Smooth muscle cell (in vitro differentiated cells): ENCODE results near the gene CHST10. TPM values are rescaled to one million over a fixed set of nuclear protein-coding genes. Genes with fewer than 3 reads are reported as not detected.

Experiments used
- DNase-seq: peaks from one replicate; lab custom pipeline; 2025; ENCODE audit not compliant: unreplicated experiment; lab: John Stamatoyannopoulos, UW
- H2AFZ ChIP-seq: fragments of 200-600 bp; sonication (generic); 2 replicates; pipeline ENCODE4 v1.6.0; 2016; ENCODE audit warnings: antibody characterized with exemption, low read depth, mild to moderate bottlenecking
- H3F3A ChIP-seq: fragments of 200-600 bp; sonication (generic); 2 replicates; pipeline ENCODE4 v1.6.0; 2017; ENCODE audit warnings: antibody characterized with exemption, low read depth
- H3K27ac ChIP-seq: fragments of 200-600 bp; sonication (generic); 2 replicates; pipeline ENCODE4 v1.5.1; 2016; ENCODE audit warnings: low read depth, mild to moderate bottlenecking
- H3K27me3 ChIP-seq: fragments of 200-600 bp; sonication (generic); 2 replicates; pipeline ENCODE4 v1.6.1; 2016; ENCODE audit warnings: low read depth, mild to moderate bottlenecking
- H3K36me3 ChIP-seq: fragments of 200-600 bp; sonication (generic); 2 replicates; pipeline ENCODE4 v1.5.1; 2016; ENCODE audit warnings: low read depth
- H3K4me1 ChIP-seq: fragments of 200-600 bp; sonication (generic); 2 replicates; pipeline ENCODE4 v1.5.1; 2016; ENCODE audit warnings: low read depth
- H3K4me2 ChIP-seq: fragments of 200-600 bp; sonication (generic); 2 replicates; pipeline ENCODE4 v1.6.0; 2016; ENCODE audit warnings: mild to moderate bottlenecking
- H3K4me3 ChIP-seq: fragments of 200-600 bp; sonication (generic); 2 replicates; pipeline ENCODE4 v1.5.1; 2016; ENCODE audit warnings: mild to moderate bottlenecking
- H3K79me2 ChIP-seq: fragments of 200-600 bp; sonication (generic); 2 replicates; pipeline ENCODE4 v1.6.0; 2016; ENCODE audit warnings: low read depth, mild to moderate bottlenecking
- H3K9ac ChIP-seq: fragments of 200-600 bp; sonication (generic); 2 replicates; pipeline ENCODE4 v1.6.0; 2016; ENCODE audit warnings: low read depth
- H3K9me3 ChIP-seq: fragments of 200-600 bp; sonication (generic); replicated peaks from 2 replicates; pipeline ENCODE4 v1.5.1; 2016; ENCODE audit warnings: low read depth
- H4K20me1 ChIP-seq: fragments of 200-600 bp; sonication (generic); 2 replicates; pipeline ENCODE4 v1.6.0; 2016; ENCODE audit warnings: low read depth
- WGBS: methylation state at CpG from one replicate; pipeline ENCODE4 v1.1.7; 2016; ENCODE audit warnings: low lambda C conversion rate; 5-methylcytosine and 5-hydroxymethylcytosine counted together
- polyA plus RNA-seq: library from polyadenylated mRNA; unstranded; fragments of >200 nt; fragmentation: Nextera tagmentation; extraction: Ambion mirVana; gene quantifications from 2 replicates; pipeline ENCODE4 v1.2.1, GENCODE V29; 2016
- total RNA-seq: library from RNA; depleted of rRNA; stranded (reverse); fragments of >200 nt; gene quantifications from 2 replicates; pipeline ENCODE4 v1.2.3, GENCODE V29; 2014
- TF ChIP-seq, protein P1 (sequence below): fragments of 200-600 bp; sonication (generic); IDR thresholded peaks from 2 replicates; pipeline ENCODE4 v1.5.1; 2017; ENCODE audit warnings: borderline replicate concordance, mild to moderate bottlenecking, antibody characterized with exemption; ENCODE audit not compliant: insufficient read depth, poor library complexity, severe bottlenecking

The CHST10 gene
- total and polyA plus RNA-seq, 2 experiments from 2014 or later: 8.9 to 9.5 TPM

DNA sequence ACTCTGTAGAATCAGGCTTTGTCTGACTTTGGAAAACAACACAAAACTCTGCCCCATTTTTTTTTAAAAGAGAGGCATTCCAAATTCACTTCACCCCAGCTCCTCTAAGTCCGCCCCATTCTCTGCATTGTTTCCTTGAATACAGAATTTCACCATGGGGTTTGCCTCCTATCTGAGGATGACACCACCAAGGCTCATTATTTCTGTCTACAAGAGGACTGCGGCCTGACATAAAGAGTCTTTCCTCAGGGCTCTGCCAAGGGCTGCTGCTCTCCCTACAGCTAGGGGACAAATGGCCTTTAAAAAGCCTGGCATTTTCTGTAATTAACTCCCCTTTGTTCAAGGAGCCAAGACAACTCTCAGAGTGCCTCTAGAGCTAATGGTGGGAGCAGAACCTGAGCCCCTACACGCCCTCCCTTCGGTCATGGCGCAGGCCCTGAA lies 4.6 kb downstream of the CHST10 start:
- Histone ChIP-seq H3K9ac (no peak overlapping the region), H3F3A (no peaks in the 10 kb centered on the region), H2AFZ (no peak overlapping the region), H4K20me1 (no peaks in the 10 kb centered on the region), H3K79me2 (peaks cover 17% of the 10 kb centered on the region), H3K27me3 (no peaks in the 10 kb centered on the region), H3K4me1 (peaks cover 22% of the 10 kb centered on the region), H3K9me3 (no peaks in the 10 kb centered on the region), H3K36me3 (no peaks in the 10 kb centered on the region), H3K4me3 (no peak overlapping the region), H3K27ac (no peak overlapping the region), H3K4me2 (no peak overlapping the region)
- no peak for DNase-seq
- TF ChIP-seq, protein P1, sequence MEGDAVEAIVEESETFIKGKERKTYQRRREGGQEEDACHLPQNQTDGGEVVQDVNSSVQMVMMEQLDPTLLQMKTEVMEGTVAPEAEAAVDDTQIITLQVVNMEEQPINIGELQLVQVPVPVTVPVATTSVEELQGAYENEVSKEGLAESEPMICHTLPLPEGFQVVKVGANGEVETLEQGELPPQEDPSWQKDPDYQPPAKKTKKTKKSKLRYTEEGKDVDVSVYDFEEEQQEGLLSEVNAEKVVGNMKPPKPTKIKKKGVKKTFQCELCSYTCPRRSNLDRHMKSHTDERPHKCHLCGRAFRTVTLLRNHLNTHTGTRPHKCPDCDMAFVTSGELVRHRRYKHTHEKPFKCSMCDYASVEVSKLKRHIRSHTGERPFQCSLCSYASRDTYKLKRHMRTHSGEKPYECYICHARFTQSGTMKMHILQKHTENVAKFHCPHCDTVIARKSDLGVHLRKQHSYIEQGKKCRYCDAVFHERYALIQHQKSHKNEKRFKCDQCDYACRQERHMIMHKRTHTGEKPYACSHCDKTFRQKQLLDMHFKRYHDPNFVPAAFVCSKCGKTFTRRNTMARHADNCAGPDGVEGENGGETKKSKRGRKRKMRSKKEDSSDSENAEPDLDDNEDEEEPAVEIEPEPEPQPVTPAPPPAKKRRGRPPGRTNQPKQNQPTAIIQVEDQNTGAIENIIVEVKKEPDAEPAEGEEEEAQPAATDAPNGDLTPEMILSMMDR: no peak
- WGBS: 92% methylated on average over 5 of the region's 5 CpGs

DNA sequence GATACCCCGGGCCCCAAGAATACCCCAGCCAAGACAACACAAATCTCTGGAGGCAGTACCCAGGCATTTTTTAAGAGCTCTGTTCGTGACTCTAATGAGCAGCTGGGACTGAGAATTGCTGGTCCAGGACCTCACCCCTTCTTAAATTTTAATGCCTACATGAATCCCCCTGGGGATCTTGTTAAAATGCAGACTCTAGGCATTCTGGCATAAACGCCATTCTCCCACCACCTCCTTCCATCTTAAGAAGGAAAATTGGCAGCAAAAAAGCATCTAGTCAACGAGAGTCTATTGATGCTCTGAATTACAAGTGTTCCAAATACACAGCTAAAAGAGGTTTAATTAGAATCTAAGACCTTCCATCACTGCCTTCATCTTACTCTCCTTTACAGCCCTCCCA lies 5.0 kb downstream of the CHST10 start:
- H3K36me3 ChIP-seq: no peaks in the 10 kb centered on the region
- no peak for DNase-seq
- H3K27ac ChIP-seq: no peak overlapping the region
- no peaks in the 10 kb centered on the region for H3F3A ChIP-seq
- H3K4me2 ChIP-seq: no peak overlapping the region
- no peak overlapping the region for H3K4me3 ChIP-seq
- H4K20me1 ChIP-seq: no peaks in the 10 kb centered on the region
- TF ChIP-seq, protein P1: no peak
- H2AFZ ChIP-seq: no peak overlapping the region
- no peaks in the 10 kb centered on the region for H3K27me3 ChIP-seq
- no peaks in the 10 kb centered on the region for H3K9me3 ChIP-seq
- 93% methylated on average over 4 of the region's 4 CpGs for WGBS
- H3K79me2 ChIP-seq: peaks cover 17% of the 10 kb centered on the region
- no peak overlapping the region for H3K9ac ChIP-seq
- H3K4me1 ChIP-seq: peaks cover 20% of the 10 kb centered on the region

DNA sequence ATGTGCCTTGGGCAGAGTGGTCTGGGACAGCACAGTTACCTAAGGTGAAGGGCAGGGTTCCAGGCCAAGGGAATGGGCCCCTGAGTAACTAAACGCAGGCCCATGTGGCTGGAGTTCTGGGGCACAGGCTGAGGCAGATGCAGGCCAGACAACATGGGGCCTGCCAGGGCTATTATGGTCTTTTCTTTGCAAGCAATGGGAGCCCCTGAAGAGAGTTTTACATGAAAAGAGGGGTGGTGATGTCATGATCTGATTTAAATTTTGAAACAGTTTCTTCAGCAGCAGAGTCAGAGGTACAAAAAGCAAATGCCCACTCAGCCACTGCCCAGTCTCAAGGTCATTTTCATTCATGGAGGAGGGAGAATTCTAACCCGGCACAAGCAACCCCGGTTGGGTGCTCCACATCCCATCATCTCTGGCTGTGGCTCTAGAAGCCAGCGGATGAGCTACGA lies 5.6 kb downstream of the CHST10 start:
- Histone ChIP-seq H3K4me3 (no peak overlapping the region), H3K36me3 (no peaks in the 10 kb centered on the region), H3K9me3 (no peaks in the 10 kb centered on the region), H3K27me3 (no peaks in the 10 kb centered on the region), H4K20me1 (no peaks in the 10 kb centered on the region), H3K4me1 (peaks cover 20% of the 10 kb centered on the region), H3K27ac (no peak overlapping the region), H3K4me2 (no peak overlapping the region), H3F3A (no peaks in the 10 kb centered on the region), H3K9ac (no peak overlapping the region), H2AFZ (no peak overlapping the region), H3K79me2 (peaks cover 17% of the 10 kb centered on the region)
- TF ChIP-seq, protein P1: no peak
- whole genome bisulfite sequencing: 93% methylated on average over 5 of the region's 5 CpGs
- no peak for DNase-seq

DNA sequence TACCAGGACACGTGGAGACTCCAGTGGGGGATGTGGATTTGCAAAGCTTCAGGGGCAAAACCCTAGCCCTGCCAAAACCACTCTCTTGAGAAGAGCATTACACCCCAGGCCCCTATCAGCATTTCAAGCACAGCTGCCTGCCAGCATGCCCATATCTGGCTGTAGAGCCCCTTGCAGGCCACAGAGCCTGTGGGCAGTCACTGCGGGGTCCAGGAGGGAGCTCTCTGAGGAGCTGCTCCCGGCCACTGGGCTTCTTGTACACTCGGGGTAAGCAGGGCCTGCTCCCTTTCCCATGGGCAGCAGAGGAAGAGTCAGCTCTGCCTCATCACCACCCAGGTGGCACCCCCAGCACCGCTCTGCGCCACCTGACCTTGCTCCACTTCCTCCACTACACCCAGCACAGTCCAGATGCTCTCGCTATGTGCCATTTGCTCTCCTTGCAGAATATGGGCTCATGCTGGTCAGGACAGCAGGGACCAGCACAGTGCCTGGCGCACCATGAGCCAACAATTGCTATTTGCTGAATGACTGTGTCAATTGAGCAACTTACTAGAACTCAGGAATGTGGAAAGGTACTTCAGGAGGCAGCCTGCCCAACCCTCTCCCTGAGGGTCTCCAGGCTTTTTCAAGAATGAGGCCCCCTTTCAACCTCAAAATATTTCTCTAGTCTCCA lies 7.4 kb downstream of the CHST10 start:
- no peaks in the 10 kb centered on the region for H3K9me3 ChIP-seq
- no peaks in the 10 kb centered on the region for H3K27me3 ChIP-seq
- H3K27ac ChIP-seq: no peak overlapping the region
- 97% methylated on average over 8 of the region's 8 CpGs for WGBS
- no peak overlapping the region for H3K4me2 ChIP-seq
- H3K9ac ChIP-seq: no peak overlapping the region
- TF ChIP-seq, protein P1: no peak
- no peak for DNase-seq
- H3F3A ChIP-seq: no peaks in the 10 kb centered on the region
- H4K20me1 ChIP-seq: no peaks in the 10 kb centered on the region
- H3K4me3 ChIP-seq: no peak overlapping the region
- H2AFZ ChIP-seq: no peak overlapping the region
- no peaks in the 10 kb centered on the region for H3K36me3 ChIP-seq
- peaks cover 12% of the 10 kb centered on the region for H3K4me1 ChIP-seq
- peaks cover 12% of the 10 kb centered on the region for H3K79me2 ChIP-seq
